ENCODE results near the gene UBAC2. TPM values are rescaled to one million over a fixed set of nuclear protein-coding genes. Genes with fewer than 3 reads are reported as not detected.

Gene UBAC2
- total RNA-seq, 4 donors from 2014 or later, result 43.5 to 59.6 (median 52.0) TPM

DNA sequence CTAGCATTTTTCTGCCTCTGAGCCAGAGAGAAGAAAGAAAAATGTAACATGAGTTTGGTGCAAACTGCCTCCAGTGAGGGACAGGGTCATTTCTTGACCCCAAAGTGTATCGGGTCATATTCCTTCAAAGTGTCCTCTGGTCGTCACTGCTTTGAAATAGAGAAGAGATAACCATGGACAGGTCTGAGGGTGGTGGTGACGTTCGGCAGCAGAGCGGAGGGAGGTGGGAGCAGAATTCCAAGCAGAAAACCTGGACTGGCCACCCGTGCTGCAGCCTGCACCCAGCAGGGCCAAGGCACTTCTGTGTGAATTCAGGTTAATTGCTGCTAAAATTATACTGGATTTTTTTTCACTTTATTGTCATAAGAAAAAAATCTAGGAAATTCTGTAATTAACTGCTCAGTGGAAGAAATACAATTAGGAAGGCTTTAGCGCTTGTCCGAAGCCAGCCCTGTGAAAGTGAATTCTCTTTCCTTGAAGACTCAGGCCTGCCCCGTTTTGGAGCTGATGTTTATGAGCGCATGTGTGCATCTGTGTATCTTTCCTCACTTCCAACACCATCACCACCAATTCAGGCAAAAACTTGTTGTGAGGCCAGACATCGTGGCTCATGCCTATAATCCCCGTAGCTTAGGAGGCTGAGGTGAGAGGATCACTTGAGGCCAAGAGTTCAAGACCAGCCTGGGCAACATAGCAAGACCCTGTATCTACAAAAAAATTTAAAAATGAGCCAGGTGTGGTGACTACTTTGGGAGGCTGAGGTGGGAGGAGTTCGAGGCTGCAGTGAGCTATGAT lies 37.9 kb upstream of the UBAC2 start:
- no peak overlapping the region for H3K27ac ChIP-seq
- DNase-seq (ENCODE audit: low spot score in 2 of 2), result no peak
- 67 to 69% methylated on average over 13 of the region's 13 CpGs for WGBS, 2 donors
- no peaks in the 10 kb centered on the region for H3K4me1 ChIP-seq
- TF ChIP-seq POLR2A (IDR thresholded peaks at IDR 0.05) (no peak), EP300 (IDR thresholded peaks at IDR 0.05) (no peak), CTCF (IDR thresholded peaks at IDR 0.05) (no peak)
- H3K27me3 ChIP-seq, result peaks cover 0 to 3% of the 10 kb centered on the region in 2 donors
- H3K36me3 ChIP-seq, result no peaks in the 10 kb centered on the region
- no peak overlapping the region for H3K4me3 ChIP-seq
- H3K9me3 ChIP-seq, result no peaks in the 10 kb centered on the region

DNA sequence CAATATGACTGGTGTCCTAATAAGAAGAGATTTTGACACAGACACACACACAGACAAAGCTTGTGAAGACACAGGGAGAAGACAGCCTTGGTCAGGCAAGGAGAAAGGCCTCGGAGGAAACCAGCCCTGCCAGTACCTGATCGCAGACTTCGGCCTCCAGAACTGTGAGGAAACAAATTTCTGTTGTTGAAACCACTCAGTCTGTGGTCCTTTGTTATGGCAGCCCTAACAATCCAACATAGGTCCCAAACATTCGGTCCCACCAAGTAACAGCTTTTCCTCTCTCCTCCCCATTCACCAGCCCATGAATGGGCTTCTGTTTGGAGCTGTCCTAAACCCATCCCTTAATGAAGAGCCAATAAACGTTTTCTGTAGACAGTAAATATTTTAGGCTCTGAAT lies 36.4 kb upstream of the UBAC2 start:
- Histone ChIP-seq H3K27ac (no peak overlapping the region), H3K27me3 (no peaks in the 10 kb centered on the region), H3K4me1 (no peaks in the 10 kb centered on the region), H3K4me3 (no peak overlapping the region), H3K36me3 (no peaks in the 10 kb centered on the region), H3K9me3 (no peaks in the 10 kb centered on the region)
- no peak for TF ChIP-seq EP300 (IDR thresholded peaks at IDR 0.05)
- TF ChIP-seq CTCF (IDR thresholded peaks at IDR 0.05), result no peak
- no peak for TF ChIP-seq POLR2A (IDR thresholded peaks at IDR 0.05)
- 41 to 72% methylated on average over 5 of the region's 5 CpGs for WGBS, 2 donors
- no peak for DNase-seq (ENCODE audit: low spot score in 2 of 2)

- no peak for TF ChIP-seq EP300 (IDR thresholded peaks at IDR 0.05)
- no peak for TF ChIP-seq POLR2A (IDR thresholded peaks at IDR 0.05)
- Histone ChIP-seq H3K27me3 (no peaks in the 10 kb centered on the region), H3K27ac (no peak overlapping the region), H3K4me1 (no peaks in the 10 kb centered on the region), H3K9me3 (no peaks in the 10 kb centered on the region), H3K36me3 (no peaks in the 10 kb centered on the region), H3K4me3 (no peak overlapping the region)
- 75 to 81% methylated on average over 5 of the region's 5 CpGs for WGBS, 2 donors
- no peak for DNase-seq (ENCODE audit: low spot score in 2 of 2)
Observed at GRCh38 chr13:99165753-99166587, 34.7 kb upstream of the UBAC2 start.

DNA sequence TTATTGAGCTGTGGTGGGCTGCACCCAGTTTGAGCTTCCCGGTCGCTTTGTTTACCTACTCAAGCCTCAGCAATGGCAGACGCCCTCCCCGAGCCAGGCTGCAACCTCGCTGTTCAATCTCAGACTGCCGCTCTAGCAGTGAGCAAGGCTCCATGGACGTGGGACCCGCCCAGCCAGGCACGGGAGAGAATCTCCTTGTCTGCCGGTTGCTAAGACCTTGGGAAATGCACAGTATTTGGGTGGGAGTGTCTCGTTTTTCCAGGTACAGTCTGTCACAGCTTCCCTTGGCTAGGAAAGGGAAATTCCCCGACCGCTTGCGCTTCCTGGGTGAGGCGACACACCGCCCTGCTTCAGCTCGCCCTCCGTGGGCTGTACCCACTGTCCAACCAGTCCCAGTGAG lies 27.7 kb upstream of the UBAC2 start:
- Histone ChIP-seq H3K4me1 (peaks cover 0 to 4% (median 0%) of the 10 kb centered on the region in 4 donors), H3K9me3 (no peaks in the 10 kb centered on the region), H3K36me3 (no peaks in the 10 kb centered on the region), H3K4me3 (no peak overlapping the region), H3K27ac (no peak overlapping the region), H3K27me3 (peaks cover 0 to 9% of the 10 kb centered on the region in 2 donors)
- DNase-seq (ENCODE audit: low spot score in 2 of 2), result no peak
- WGBS, 2 donors, result 90% methylated on average over 15 to 18 of the region's 18 CpGs
- no peak for TF ChIP-seq CTCF (IDR thresholded peaks at IDR 0.05)
- no peak for TF ChIP-seq EP300 (IDR thresholded peaks at IDR 0.05)

DNA sequence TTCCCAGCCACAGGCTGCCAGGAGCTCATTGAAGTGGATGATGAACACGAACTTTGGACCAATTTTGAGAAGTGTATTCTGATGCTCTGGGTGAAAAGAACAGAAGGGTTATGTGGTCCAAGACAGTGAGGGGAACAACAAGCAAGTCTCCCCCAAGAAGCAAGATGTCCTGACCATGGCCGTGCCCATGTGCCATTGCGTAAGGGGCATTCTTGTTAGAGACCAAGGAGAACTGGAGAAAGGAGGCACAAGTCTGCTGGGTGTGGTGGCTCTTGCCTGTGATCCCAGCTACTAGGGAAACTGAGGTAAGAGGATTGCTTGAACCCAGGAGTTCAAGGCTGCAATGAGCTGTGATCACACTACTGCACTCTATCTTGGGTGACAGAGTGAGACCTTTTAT lies 27.0 kb upstream of the UBAC2 start:
- 82 to 95% methylated on average over 3 of the region's 3 CpGs for WGBS, 2 donors
- Histone ChIP-seq H3K27ac (no peak overlapping the region), H3K4me3 (no peak overlapping the region), H3K4me1 (peaks cover 0 to 4% (median 0%) of the 10 kb centered on the region in 4 donors), H3K27me3 (peaks cover 0 to 9% of the 10 kb centered on the region in 2 donors), H3K9me3 (no peaks in the 10 kb centered on the region), H3K36me3 (no peaks in the 10 kb centered on the region)
- no peak for DNase-seq (ENCODE audit: low spot score in 2 of 2)
- no peak for TF ChIP-seq POLR2A (IDR thresholded peaks at IDR 0.05)

Data from tibial nerve (tissue), 4 donors.